Measurements from ENCODE around the gene IQSEC1.
A peak's percentile ranks its signal among the peaks of the same experiment; 100 is the strongest.

Gene IQSEC1

DNA sequence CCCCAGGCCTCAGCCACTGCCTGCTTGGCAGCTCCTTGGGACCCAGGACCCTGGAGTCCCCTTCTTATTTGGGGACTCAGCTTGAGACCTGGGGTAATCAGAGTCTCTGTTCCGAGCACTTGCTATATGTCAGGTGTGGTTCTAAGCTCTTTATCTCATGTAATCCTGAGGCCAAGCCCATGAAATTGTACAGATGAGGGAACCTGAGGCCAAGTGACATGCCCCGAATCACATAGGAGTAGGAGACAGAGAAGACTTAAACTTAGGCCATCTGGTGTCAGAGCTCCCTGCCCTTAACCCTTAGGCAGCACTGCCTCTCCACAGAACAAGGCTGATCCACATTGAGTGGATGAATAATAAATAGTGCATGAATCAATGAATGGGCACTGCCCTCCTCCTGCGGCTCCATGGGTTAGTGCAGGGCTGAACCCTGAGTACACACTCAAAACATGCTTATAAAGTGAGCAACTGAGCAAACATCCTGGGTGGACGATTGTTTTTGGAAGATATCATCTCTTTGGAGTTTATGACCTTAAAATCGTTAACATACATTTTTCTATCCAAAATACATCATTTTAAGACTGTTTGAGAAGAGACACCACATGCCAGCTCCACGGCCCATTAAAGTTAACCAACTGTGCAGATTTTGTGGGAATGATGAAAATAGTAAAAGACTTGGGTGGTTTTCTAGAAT lies 33.2 kb upstream of the IQSEC1 start:
- DNase-seq (ENCODE audit: low read depth) = no peak

DNA sequence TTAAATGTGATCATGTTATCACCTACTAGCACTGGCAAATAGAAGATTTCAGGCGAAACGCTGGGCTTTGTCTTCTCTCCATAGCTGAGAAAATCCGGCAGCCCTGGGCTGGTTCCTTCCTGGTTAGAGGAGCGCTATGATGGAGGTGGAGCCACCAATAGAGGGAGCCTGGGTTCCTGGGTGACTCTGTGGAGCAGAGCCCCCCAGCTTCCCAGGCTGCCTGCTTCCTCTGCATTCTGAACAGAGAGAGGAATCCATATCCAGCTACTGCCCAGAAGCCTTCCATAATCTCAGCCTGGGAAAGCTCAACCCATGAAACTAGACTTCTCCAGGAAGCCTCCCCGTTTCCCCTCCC lies 32.6 kb upstream of the IQSEC1 start:
- no peak for DNase-seq (ENCODE audit: low read depth)

DNA sequence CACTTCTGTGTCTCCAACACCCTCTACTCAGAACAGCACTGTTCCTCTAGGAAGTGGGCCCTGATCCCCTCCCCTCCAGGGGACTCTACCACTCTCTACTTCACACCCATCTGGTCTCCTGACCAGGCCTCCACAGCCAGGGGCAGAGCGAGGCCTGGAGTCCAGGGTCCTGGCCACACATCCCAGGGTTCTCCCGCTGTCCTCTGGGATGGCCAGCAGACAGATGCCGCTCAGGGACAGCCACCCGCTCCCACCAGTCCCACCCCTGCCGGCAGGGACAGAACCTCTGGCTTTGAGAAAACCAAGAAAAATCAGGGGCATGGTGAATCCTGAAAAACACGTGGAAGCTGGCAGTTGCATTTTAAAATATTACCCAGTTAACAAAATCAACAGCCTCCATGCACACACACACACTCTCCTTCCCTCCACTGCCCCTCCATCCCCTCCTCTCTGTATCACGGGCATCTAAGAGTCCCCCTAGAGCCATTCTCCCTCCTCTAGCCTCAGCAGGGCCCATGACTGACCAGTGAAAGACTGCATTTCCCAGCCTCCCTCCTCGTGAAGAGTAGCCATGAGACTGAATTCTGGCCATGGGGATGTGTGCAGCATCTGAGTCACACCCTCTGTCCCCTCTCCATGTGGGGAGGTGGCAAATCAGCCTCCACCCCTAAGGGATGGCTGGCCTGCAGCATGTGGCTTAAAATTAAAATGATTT lies 32.1 kb upstream of the IQSEC1 start:
- DNase-seq (ENCODE audit: low read depth) = no peak

DNA sequence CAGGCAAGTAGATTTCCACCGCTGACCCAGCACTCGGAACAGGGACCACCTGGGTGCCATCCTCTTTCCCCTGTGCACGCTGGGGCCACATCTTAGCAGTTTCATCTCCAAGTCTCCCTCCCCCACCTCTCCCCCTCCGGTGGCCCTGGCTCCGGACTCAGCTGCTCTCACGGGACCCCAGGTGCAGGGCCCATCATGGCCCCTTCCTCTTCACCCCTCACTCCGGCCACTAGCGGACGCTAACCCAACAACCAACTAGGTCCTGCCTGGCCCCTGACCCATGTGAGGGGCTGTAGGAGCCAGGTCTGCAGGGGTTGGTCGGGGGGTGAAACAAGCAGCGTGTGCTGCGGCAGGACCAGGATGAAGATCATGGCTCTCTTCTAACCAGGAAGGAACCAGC lies 31.3 kb upstream of the IQSEC1 start:
- DNase-seq (ENCODE audit: low read depth) = no peak

DNA sequence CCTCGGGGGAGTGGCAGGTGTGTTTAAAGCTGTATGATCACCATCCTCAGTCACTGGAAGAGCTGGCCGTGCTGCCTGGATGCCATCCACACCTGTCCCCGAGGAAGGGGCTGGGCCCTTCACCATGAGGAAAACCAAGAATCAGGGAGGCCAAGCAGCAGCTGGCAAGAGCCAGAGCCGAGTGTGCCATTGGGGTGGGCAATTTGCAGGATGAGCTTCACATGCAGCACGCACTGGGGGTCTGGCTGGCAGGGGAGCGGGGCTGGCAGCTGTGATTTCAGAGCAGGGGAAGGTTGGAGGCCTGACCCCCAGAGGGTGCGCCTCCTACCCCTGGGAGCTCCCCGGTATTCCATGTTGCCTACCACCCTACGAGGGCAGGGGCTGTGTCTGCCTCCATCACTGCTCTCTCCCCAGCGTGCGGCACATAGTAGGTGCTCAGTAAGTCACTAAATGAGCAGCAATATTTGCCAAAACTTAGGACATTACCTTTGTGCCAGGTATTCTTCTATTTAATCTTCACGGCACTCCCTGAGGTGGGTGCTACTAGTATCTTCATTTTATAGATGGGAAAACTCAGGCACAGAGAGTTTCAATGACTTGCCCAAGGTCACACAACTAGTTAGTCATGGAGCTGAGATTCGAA lies 30.3 kb upstream of the IQSEC1 start:
- DNase-seq (ENCODE audit: low read depth) = no peak

DNA sequence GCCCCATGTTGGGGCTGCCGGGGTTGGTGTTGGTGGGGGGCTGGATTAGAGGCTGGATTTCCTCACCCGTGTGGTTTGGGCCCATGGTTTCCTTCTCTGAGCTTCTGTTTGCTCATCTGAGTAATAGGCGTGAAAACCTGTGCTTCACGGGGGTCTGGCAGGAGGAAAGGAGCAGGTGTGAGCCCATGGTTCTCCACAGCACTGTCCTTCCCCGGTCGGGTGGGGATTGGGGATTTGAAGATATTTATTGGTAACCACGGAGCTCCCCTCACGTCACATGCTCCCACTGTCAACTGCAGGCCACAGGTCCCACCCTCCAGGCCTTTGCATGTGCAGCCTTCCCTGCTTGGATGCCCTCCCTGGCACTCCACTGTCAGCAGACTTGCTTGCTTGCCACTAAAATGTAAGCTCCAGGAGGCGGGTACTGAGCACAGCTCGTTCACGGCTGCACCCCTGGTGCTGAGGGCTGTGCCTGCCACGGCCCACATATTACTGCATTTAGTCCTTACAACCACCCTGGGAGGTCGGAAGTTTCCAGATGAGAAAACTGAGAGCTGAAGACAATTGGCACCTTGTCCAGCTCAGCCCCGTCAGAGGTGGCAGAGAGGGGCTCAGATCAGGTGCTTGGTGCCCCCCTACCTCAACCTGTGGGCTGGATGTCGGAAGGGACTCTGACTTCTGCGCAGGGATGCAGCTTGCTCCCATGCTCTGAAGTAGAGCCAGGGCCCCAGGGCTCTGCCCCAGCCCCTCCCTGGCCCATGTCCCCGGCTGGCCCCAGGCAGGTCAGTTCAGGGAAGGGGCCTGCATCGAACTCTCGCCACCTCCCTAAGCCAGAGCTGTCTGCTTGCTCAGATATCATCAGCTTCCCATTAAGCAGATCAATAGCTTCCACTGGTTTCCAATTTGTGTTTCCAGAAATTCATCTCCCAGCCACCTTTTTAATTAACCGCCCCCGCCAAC lies 29.4 kb upstream of the IQSEC1 start:
- no peak for DNase-seq (ENCODE audit: low read depth)

DNA sequence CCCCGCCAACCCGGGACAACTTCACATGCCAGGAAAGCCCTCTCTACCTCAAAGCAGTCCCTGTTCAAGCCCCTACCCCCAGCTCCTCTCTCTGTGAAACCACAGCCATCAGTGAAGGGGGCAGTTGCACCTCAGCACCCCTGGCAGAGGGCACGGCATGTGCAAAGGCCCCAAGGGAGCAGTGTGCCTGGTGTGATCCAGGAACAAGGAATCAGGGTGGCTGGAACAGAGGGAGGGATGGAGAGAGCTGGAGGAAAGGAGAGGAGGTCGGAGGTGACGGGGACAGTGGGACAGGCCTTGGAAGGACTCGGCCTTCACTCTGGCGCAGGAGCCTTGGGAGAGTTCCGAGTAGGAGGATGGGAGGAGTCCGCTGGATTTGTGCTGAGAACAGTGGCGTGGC lies 26.5 kb upstream of the IQSEC1 start:
- DNase-seq (ENCODE audit: low read depth) = no peak

DNA sequence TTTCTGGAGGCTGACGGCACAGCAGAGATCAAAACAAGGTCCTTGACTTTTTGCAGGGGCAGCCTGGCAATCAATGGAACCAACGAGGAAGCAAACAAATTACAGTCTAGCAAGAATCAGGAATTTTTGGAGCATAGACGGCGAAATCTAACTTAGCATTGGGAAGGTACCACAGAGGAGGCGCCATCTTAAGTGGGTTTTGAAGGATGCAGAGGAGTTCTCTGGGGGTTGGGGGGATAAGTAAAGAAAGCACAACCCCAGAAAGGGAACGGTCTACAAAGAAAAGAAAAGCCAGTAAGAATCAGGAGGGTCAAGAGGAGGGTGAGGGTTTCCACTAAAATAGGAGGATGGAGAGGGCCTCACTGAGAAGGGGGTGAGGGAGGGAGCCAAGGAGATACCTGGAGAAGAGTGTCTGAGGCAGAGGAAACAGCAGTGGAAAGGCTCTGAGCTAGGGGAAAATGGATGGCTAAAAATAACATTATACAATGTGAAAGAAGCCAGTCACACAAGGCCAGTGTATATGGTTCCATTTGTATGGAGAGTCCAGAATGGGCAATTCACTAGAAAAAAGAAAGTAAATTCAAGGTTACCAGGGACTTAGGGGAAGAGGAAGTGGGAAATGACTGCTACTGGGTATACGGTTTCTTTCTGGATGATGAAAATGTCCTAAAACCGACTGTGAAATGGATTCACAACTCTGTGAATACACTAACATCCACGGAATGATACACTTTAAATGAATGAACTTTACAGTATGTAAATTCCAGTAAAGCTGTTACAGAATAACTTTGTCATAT lies 25.2 kb upstream of the IQSEC1 start:
- no peak for DNase-seq (ENCODE audit: low read depth)

DNA sequence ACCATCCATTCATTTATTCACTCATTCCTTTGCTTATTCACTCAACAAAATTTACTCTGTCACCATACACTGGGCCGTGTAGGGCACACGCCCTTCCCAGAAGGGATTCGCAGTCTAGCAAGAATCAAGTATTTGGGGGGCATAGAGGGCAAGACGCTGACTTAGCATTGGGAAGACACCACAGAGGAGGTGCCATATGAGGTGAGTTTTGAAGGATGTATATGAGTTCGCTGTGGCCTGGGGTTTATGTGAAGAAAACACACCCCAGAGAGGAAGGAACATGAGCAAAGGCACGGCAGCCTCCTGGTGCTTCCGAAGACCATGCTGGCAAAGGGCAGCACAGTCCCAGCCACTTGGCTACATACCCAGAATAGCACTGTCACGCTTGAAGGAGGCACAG lies 23.1 kb upstream of the IQSEC1 start:
- no peak for DNase-seq (ENCODE audit: low read depth)

DNA sequence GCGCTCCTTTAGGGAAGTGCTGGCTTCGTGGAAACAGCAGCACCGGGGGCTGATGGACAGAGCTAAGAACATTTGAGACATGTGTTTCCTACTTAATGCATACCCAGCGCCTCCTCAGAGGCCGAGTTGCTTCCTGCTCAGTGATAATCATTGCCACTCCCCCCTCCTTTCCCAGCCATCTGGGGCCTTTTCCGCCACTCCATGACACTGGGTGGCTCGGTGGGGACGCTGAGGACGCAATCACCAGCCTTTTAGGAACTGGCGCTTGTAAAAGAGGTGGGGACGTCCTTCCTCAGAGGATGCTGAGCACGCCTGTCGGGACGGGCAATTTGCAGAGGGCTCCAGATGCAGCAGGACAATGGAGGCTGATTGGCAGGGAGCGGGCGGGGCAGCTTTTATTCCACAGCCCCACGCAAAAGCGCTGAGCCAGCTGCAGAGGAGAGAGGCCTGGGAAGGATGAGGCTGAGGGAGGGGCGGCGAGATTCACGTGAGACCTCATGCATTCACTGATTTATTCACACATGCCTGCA lies 22.2 kb upstream of the IQSEC1 start:
- DNase-seq (ENCODE audit: low read depth) = no peak

DNA sequence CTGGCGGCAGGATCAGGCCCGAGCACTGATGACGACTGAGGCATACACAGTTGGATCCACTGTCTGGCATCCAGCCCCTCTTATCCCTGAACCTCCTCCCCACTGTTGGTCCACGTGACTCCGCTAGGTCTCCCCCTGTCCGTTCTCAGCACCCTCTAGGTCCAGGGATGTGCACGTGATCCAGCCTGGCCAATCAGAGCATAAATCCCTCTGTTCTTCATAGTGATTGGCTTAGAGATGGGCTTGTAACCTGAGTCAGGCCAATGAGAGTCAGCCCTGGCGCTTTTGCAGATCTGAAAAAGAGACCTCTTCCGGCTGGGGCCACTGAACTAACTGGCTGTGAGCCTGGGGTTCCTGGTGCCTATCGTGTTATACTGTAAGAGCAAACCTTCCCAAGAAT lies 20.5 kb upstream of the IQSEC1 start:
- peak; percentile 8 for DNase-seq (ENCODE audit: low read depth)

DNA sequence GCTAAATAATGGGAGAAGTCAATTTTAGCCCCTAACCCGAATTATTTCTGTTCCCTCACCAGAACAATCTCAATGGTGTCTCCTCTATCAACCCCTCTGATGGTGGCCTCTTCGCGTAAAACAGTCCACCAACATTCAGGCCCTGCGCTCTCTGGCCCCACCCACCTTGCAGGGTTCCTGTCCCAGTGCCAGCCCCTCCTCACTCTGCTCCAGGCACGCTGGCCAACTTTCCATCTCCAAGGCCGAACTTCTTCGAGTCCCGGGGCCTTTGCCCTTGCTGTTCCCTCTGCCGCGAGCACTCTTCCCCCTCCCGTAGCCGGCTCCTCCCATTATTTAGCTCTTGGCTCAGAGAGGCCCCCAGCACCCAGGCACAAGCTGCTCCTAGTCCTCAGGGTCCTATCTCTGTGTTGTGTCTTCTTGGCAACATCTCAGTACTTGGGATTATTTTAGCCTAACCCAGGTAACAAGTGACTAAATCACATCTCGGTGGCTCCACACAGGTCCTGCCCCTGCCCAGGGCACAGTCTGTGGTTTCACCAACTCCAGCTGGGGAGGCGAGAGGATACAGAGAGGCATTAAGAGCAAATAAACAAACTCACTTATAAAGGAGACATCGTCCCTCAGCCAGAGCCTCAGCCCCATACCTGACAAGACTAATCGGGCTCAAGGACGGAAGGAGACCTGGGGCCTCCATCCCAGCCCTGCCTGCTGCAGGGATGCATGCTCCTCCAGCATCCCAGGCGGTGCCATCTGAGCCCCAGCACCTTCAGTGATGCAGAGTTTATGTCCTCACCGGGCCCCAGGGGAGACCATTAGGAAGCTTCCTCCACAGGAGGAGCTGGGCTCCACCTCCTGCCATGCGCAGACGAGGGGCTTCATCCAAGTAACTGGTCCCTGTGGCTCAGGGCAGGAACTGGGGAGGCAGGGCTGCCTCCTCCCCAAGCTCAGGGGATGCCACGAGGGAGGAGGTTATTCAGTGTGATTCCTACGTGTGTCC lies 19.7 kb upstream of the IQSEC1 start:
- DNase-seq (ENCODE audit: low read depth) = no peak

DNA sequence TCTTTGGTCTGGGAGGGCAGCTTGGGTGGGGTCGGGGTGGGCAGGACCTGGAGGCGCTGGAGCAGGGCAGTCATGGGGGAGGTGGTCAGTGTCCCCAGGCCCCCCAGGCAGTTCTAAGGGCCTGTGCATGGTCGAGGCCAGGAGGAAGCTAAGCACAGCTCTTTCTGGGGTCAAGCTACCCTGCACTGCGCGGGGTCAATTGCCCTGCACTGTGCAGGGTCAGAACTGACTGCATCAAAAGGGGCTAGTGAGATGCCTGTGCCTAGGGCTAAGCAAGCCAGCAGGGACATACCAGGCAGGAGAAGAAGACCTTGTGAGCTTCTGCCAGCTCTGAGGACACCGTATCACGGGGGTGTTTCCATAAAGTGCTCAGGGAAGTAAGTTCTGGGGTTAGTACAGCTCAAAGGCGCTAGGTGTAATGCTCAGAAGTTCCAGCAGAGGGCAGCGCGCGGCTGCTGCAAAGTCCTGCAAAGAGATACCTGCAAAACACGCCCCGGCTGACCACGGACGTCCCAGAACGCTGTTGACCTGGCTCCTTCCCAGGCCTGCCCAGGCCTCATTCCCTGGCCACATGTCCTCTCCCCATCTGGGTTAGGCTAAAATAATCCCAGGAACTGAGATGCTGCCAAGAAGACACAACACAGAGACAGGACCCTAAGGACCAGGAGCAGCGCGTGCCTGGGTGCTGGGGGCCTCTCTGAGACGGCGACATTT lies 18.8 kb upstream of the IQSEC1 start:
- peak; percentile 69 for DNase-seq (ENCODE audit: low read depth)

DNA sequence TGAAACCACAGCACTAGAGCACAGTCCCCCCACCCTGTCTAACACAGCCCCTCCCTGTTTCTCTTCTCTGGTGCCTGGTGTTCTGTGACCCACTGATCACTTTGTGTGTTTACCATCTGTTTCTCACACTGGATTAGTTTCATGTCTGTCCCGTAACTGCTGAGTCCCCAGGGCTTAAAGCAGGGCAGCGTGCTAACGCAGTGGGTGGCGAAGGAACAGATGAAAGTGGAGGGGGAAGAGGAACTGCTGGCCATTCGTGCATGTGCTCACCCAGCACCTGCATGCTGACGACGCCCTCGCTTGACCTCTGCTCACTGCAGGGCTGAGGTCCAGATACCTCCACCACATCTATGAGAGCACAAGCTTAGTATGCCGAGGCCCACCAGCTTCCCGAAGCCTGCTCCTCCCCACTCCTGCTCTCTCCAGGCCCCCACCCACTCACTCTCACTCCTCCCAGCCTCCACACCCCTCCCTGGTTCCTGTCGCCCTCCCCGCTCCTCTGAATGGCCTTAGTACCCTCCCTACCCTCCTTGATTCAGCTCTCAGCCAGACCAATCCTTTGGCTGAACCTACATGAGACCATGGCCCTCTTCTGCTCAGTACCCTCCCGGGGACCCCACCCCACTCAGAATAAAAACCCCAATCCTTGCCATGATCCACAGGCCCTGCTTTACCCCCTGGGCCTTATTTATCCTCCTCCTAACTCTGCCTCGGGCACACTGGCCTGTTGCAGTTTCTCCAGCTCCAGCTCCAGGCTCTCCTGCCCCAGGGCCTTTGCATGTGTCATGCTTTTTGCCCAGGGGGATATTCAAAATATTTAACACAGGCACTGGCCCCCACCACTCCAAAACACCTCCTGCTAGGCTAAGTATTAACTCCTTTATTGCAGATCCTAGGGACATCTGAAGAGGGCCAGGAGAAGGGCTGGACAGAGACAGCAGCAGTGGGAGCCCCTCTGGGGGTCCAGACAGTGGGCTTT lies 15.1 kb upstream of the IQSEC1 start:
- no peak for DNase-seq (ENCODE audit: low read depth)

DNA sequence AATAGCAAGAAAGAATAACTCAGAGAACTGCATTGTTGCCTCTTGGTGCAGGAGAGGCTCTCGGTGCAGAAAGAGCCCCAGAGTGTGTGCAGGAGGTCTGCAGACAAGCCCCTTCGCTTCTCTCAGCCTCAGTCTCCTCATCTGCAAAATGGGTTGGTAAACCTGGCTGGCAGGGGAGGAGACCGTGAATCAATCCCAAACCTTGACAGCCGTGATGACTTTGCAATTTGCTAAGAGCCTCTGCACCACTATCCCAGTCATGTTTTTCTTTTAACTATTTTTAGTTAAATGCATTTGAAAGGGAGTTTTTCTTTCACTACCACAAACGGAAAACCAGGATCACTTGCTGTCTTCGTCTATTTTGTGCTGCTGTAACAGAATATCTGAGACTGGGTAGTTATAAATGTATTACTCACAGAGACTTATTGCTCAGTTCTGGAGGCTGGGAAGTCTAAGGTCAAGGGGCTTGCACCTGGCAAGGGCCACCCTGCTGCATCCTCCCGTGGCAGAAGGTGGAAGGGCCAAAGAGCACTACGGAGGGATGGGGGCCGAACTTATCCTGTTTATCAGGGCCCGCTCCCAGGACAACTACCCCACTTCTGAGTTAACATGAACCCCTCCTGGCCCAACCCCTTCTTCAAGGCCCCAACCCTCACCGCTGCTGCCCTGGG lies 14.2 kb upstream of the IQSEC1 start:
- no peak for DNase-seq (ENCODE audit: low read depth)

DNA sequence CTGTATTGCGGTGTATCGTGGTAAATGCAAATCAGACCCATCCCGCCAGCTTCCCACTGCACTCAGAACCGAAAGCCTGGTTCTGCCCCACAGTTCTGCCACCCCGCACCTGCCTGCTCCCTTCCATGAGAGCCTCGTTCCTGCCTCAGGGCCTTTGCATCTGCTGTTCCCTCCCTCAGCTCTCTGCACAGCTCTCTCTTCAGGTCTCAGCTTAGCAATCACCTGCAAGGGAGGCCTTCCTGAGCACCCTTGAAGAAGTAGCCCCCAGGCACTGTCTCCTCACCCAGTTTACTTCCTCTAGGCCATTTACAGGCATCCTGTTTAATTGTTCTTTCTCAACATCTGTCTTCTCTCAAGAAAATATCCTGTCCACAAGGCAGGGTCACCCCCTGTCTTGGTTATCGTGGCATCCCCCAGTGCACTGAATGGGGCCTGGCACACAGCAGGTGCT lies 13.3 kb upstream of the IQSEC1 start:
- DNase-seq (ENCODE audit: low read depth) = no peak

DNA sequence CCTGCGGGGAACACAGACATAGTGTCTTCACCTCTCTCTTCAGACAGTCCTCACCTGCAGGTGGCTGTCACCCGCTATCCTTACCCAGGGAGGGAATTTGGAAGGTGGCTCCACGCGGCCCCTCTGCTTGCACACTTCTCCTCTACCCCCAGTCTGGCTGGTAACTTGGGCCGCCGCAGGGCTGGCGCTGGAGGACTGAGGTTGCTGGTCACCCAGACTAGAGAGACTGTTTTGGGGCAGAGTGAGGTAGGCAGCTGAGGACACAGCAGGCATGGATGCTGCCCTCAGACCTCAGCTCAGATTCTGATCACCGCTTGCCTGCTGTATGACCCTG lies 12.6 kb upstream of the IQSEC1 start:
- no peak for DNase-seq (ENCODE audit: low read depth)

Data from iris pigment epithelial cell (primary cell).